NB4 (cell line): ENCODE results near the gene FUT8.

Experiments used
- CTCF ChIP-seq: IDR thresholded peaks from one replicate; pipeline ENCODE4 v1.5.1; 2012; ENCODE audit warnings: low read depth, low read length
- MAX ChIP-seq: IDR thresholded peaks from 2 replicates; pipeline ENCODE4 v1.6.1; 2011; ENCODE audit warnings: low read depth, low read length
- MYC ChIP-seq: IDR thresholded peaks from 2 replicates; pipeline ENCODE4 v1.6.1; 2011; ENCODE audit warnings: low read depth, low read length
- POLR2A ChIP-seq: IDR thresholded peaks from 2 replicates; pipeline ENCODE4 v1.6.1; 2011; ENCODE audit warnings: mild to moderate bottlenecking; ENCODE audit not compliant: insufficient read length; ENCODE audit errors: extremely low read depth

- TF ChIP-seq CTCF (no peak), POLR2A (no peak), MAX (no peak), MYC (no peak)
Measured at GRCh38 chr14:65783101-65783500, 370.6 kb downstream of the FUT8 start.
